ENCODE results near the gene DNAJC13. TPM values are rescaled to one million over a fixed set of nuclear protein-coding genes. Genes with fewer than 3 reads are reported as not detected.
A peak's percentile ranks its signal among the peaks of the same experiment; 100 is the strongest.

DNAJC13 gene
- polyA plus RNA-seq, 1 experiment = 50.5 TPM

DNA sequence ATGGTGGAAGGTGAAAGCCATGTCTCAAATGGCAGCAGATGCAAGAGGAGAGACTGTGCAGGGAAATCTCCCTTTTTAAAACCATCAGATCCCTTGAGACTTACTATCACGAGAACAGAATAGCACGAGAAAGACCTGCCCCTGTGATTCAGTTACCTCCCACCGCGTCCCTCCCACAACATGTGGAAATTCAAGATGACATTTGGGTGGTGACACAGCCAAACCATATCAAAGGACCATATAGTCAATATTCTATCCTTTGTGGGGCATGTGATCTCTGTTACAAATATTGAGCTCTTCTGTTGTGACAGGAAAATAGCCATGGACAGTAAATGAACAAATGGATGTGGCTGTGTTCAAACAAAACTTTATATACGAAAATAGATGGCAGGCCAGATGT lies 102.6 kb downstream of the DNAJC13 start:
- Histone ChIP-seq H3K27ac (ENCODE audit: low read depth, low read length) (no peak overlapping the region), H3K4me3 (ENCODE audit: low read depth, low read length) (no peak overlapping the region), H3K9me3 (ENCODE audit: control insufficient read depth, insufficient read depth, low read length) (no peaks in the 10 kb centered on the region), H3K27me3 (ENCODE audit: control insufficient read depth, insufficient read depth, low read length) (no peaks in the 10 kb centered on the region)
- POLR2A ChIA-PET = no interaction called here
- CTCF ChIA-PET = interaction anchor here (0.9 to 3.0 kb wide), 2 partner anchors 16 to 121 kb away, joined by 4 to 24 read pairs; no protein-coding TSS in a partner anchor
- DNase-seq (ENCODE audit: low read depth, low spot score) = no peak
- TF ChIP-seq, protein P1, sequence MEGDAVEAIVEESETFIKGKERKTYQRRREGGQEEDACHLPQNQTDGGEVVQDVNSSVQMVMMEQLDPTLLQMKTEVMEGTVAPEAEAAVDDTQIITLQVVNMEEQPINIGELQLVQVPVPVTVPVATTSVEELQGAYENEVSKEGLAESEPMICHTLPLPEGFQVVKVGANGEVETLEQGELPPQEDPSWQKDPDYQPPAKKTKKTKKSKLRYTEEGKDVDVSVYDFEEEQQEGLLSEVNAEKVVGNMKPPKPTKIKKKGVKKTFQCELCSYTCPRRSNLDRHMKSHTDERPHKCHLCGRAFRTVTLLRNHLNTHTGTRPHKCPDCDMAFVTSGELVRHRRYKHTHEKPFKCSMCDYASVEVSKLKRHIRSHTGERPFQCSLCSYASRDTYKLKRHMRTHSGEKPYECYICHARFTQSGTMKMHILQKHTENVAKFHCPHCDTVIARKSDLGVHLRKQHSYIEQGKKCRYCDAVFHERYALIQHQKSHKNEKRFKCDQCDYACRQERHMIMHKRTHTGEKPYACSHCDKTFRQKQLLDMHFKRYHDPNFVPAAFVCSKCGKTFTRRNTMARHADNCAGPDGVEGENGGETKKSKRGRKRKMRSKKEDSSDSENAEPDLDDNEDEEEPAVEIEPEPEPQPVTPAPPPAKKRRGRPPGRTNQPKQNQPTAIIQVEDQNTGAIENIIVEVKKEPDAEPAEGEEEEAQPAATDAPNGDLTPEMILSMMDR (IDR thresholded peaks at IDR 0.05; ENCODE audit: low read depth, low read length) = no peak

DNA sequence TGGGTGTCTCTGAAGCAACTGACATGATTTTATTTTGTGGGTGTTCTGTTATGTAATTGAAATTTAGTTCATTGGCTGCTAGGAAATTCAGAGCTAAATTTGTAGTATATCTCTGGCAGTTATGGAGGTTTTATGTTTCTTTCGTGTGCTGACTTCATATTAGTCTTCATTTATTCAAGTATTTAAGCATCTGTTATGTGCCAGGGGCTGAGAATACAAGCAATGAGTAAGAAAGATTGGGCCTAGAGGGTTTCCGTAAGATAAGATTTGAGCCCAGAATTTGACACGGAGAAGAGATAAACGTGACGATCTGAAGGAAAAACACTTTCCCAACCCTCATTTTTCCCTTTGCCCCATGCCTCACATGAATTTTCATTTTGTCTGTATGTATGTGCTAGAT lies 104.6 kb downstream of the DNAJC13 start:
- ChIA-PET CTCF (interaction anchor here (1.1 to 3.0 kb wide), 3 partner anchors 13 to 140 kb away, joined by 3 to 24 read pairs (median 7); no protein-coding TSS in a partner anchor), POLR2A (no interaction called here)
- no peaks in the 10 kb centered on the region for H3K9me3 ChIP-seq (ENCODE audit: control insufficient read depth, insufficient read depth, low read length)
- H3K27me3 ChIP-seq (ENCODE audit: control insufficient read depth, insufficient read depth, low read length) = no peaks in the 10 kb centered on the region
- TF ChIP-seq, protein P1 (IDR thresholded peaks at IDR 0.05; ENCODE audit: low read depth, low read length) = no peak
- H3K27ac ChIP-seq (ENCODE audit: low read depth, low read length) = no peak overlapping the region
- no peak overlapping the region for H3K4me3 ChIP-seq (ENCODE audit: low read depth, low read length)
- no peak for DNase-seq (ENCODE audit: low read depth, low spot score)

DNA sequence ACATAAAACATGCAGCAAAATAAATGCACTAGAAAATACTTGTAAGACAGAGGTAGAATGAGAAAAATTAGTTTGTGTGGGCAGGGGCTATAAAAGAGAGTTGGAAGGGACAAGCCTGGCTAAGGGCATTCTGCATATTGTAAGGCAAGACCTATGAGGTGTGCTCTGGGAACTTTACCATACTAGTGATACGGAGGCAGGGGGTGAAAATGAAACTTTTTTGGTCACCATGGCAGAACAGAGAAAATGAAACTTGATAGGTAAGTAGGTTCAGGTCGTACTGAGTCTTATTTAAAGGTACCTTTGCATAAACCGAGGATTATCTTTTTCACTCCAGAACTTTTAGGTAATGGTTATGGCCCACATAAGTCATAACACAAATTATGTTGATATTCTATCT lies 105.1 kb downstream of the DNAJC13 start:
- no peak overlapping the region for H3K4me3 ChIP-seq (ENCODE audit: low read depth, low read length)
- no peak overlapping the region for H3K27ac ChIP-seq (ENCODE audit: low read depth, low read length)
- H3K9me3 ChIP-seq (ENCODE audit: control insufficient read depth, insufficient read depth, low read length) = no peaks in the 10 kb centered on the region
- CTCF ChIA-PET = interaction anchor here (3.0 kb wide), 1 partner anchor 14 kb away, joined by 24 read pairs; no protein-coding TSS in a partner anchor
- H3K27me3 ChIP-seq (ENCODE audit: control insufficient read depth, insufficient read depth, low read length) = no peaks in the 10 kb centered on the region
- POLR2A ChIA-PET = no interaction called here
- no peak for DNase-seq (ENCODE audit: low read depth, low spot score)
- TF ChIP-seq, protein P1 (IDR thresholded peaks at IDR 0.05; ENCODE audit: low read depth, low read length) = no peak

DNA sequence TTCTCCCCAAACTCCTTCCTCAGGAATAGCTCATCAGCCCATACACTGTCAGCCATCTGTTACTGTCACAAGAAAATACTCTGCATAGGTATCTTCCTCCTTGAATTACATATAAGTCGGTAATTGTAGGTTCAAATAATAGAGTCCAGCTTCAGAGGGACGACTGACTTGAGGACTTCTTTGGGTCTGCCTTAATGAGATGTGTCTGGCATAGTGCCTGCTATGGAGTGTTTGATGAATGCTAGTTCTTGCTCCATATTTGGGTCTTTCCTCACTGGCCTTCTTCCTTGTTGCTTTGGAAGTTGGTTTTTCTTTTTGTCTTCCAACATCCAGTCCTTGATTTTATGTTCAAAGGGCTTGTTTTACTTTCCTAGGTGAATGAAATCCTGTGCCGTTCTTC lies 113.3 kb downstream of the DNAJC13 start:
- H3K9me3 ChIP-seq (ENCODE audit: control insufficient read depth, insufficient read depth, low read length) = no peaks in the 10 kb centered on the region
- TF ChIP-seq, protein P1 (IDR thresholded peaks at IDR 0.05; ENCODE audit: low read depth, low read length) = no peak
- no peak overlapping the region for H3K4me3 ChIP-seq (ENCODE audit: low read depth, low read length)
- no peak for DNase-seq (ENCODE audit: low read depth, low spot score)
- CTCF ChIA-PET = interaction anchor here (2.7 kb wide), 1 partner anchor 111 kb away, joined by 13 read pairs; no protein-coding TSS in a partner anchor
- no peak overlapping the region for H3K27ac ChIP-seq (ENCODE audit: low read depth, low read length)
- H3K27me3 ChIP-seq (ENCODE audit: control insufficient read depth, insufficient read depth, low read length) = no peaks in the 10 kb centered on the region
- POLR2A ChIA-PET = interaction anchor here (0.7 kb wide), 1 partner anchor 81 kb away, joined by 3 read pairs; no protein-coding TSS in a partner anchor

DNA sequence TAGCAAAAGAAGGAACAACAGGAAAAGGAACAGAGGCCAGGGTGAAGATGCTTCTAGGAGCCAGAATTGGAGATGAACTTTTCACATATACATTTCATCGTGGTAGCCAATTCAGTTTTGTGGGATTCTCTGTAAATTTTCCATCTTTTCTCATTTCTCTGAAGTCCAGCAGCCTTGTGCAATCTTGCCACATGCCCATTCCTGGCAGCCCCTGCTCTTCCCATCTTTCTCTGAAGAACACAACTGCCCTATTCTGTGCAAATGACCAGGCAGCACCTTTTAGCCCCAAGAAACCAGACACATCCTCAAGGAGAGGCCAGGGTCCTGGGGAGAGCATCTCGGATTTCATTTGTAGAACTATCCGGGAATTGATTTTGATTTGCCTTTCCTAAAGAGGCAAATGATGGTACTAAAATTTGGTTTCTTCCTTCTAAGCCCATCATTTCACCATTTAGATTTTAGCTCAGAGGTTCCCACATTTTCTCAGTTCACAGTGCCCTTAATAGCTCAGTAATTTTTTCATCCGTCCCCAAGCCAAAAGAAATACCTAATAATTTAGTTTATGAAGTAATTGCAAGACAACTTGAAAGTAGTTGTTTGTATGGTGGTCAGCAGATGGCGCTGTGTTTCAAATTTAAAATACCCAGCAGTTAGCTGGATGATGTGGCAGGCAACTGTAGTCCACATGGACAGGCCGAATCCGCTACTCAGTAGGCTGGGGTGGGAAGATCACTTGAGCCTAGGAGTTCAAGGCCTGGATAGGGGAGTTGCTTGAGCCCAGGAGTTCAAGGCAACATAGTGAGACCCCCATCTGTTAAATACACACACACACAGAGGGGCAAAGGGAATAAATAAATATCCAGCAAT lies 118.5 kb downstream of the DNAJC13 start:
- TF ChIP-seq, protein P1 (IDR thresholded peaks at IDR 0.05; ENCODE audit: low read depth, low read length) = peak; percentile 62
- Histone ChIP-seq H3K27me3 (ENCODE audit: control insufficient read depth, insufficient read depth, low read length) (no peaks in the 10 kb centered on the region), H3K9me3 (ENCODE audit: control insufficient read depth, insufficient read depth, low read length) (no peaks in the 10 kb centered on the region), H3K4me3 (ENCODE audit: low read depth, low read length) (no peak overlapping the region), H3K27ac (ENCODE audit: low read depth, low read length) (no peak overlapping the region)
- ChIA-PET CTCF (interaction anchor here (0.6 to 9.5 kb wide), 68 partner anchors 9 to 181 kb away, joined by 3 to 381 read pairs (median 5); partner anchors contain the start of genes ACAD11 and UBA5), POLR2A (interaction anchor here (1.1 kb wide), 1 partner anchor 106 kb away, joined by 5 read pairs; no protein-coding TSS in a partner anchor)
- DNase-seq (ENCODE audit: low read depth, low spot score) = peak; percentile 78

Measured in AG04450 (cell line).